Measurements from ENCODE around the gene CLEC16A.
"Not testable (repeated sequence)": the region's sequence is repeated elsewhere in the genome, so short reads cannot be mapped to it uniquely, and the experiment has no call there.

The CLEC16A gene

DNA sequence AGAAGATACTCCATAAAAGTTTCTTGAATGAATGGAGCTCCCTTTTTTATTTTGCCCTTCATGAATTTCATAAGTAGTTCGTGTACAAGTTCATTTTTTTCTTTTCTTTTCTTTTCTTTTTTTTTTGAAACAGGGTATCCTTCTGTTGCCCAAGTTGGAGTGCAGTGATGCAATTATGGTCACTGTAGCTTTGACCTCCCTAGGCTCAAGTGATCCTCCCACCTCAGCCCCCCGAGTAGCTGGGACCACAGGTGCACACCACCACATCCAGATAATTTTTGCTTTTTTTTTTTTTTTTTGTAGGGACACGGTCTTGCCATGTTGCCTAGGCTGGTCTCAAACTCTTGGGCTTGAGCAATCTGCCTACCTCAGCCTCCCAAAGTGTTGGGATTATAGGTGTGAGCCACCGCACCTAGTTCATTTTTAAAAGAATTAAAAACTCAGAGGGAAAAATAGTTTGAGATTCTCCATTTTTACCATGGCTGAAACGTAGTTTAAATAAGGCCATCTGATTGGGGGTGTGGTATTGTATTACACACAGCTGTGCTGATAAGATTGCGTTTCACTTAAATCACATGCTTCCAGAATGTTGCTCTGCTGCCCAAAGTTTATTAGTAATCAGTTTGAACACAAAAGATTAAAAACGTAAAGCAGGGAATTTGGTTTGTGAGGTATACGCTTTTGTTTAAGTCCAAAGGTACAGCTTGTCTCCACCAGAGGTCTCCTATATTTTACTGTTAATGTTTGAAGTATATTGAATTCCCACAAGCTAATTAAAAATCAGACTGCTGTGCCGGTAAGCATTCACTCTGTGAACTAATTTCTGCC is 157.5 kb downstream of the CLEC16A start:
- no peak for DNase-seq

DNA sequence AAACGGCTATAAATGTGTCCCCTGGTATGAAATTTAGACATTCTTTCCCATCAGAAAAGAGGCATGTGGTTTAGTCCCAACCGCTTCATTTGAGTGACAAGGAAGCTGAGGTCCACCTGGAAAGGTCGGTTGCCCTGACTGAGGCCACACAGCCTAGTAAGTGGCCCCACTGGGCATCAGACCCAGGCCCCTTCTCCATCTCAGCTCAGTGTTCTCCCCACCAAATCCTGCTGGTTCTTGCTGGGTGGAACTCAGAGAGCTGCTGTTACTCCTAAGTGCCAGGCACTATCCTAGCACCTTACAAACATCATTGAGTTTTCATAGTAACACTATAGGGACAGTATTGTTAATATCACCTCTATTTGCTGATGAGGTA is 158.1 kb downstream of the CLEC16A start:
- no peak for DNase-seq

DNA sequence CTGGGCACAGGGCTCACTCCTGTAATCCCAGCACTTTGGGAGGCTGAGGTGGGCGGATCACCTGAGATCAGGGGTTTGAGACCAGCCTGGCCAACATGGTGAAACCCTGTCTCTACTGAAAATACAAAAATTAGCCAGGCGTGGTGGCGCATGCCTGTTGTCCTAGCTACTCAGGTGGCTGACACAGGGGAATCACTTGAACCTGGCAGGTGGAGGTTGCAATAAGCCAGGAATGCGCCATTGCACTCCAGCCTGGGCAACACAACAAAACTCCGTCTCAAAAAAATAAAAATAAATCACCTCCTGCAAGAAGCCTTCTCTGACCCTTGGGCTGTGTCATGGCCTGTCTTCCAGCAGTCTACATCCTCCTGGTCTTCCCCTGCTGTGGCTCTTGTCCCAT is 158.9 kb downstream of the CLEC16A start:
- DNase-seq, result not testable (repeated sequence)

DNA sequence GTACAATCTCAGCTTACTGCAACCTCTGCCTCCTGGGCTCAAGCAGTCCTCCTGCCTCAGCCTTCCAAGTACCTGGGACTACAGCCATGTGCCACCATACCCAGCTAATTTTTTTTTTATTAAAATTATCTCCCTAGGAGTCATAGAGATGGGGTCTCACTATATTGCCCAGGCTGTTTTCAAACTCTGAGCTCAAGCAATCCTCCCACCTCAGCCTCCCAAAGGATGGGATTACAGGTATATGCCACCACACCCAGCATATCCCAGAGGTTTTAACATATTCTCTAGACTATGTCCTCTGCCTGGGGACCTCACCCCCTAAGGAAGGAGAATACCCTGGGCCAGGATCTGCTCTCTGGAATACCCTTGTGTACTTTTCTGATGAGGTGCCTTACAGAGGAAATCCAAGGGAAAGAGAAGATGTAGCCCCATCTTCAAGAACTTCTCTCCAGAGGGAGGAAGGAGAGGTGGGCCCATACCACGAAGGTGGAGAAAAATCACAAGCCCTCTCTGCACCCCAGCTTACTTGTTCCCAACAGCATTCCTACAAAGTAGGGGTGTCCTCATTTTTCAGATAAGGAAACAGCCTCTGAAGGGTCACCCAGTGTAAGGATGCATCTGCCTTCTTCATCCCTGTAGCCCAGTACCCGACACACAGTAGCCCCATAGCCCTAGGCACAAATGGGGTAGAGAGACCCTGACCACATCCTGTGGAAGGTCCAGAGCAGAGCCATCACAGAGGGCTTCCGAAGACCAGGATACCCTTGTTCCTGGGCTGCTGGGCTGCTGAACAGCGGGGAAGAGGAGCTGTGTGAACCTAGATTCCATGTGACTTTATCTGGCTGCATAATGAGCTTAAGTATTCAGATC is 160.0 kb downstream of the CLEC16A start:
- no peak for DNase-seq

DNA sequence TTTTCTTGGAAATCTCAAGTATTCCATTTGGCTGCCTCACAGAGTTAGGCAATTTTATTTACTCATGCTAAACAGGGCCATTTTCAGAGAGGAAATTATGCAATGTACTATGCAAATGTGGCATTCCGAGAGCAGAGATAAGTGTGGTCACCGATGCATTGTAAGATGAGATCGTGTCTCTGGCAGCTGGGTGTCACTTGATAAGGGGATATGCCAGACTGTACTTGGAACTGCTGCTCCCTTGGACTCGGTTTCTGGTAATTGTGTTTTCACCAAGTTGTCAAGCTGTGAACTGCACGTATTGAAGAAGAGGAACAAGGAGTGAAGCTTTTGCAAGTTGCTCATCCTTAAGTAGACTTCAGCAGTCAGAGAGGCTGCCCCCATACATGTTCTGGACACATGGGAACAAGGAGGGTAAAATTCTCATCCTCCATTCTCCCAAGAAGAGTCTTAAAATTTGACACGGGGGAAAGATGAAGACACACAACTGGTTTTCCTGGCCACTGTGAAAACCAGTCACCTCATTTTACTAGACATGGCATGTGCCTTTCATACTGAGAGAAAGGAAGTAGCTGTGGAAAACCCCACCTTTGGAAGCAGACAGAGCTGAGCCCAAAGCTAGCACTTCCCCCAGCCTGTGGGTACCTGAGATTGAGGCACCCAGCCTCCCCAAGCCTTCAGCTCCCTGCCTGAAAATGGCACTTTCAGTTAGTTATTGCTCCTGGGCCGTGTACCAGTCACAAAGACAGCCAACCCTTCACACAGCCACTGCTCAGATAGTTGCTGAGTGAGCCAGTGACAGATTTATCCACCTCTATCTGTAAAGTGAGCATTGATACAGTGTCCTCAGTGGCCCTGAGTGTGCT is 160.9 kb downstream of the CLEC16A start:
- DNase-seq, result no peak

DNA sequence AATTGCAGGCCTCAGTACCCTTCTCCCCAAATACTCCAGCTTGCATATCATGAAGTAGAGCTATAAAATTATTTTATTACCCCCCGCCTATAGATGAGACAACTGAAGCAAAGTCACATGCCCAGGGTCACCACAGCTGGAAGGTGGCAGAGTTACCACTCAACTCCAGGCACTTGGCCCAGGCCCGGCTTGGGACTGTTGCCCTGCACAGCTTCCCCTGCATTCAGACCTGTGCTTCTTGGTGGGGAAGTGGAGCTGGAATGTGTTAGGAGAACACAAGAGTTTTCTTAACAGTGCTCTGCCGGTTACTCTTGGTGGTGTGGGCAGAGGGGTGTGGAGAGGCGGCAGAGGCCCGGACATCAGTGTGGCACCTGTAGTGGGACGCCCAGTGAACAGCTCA is 162.4 kb downstream of the CLEC16A start:
- DNase-seq, result no peak

DNA sequence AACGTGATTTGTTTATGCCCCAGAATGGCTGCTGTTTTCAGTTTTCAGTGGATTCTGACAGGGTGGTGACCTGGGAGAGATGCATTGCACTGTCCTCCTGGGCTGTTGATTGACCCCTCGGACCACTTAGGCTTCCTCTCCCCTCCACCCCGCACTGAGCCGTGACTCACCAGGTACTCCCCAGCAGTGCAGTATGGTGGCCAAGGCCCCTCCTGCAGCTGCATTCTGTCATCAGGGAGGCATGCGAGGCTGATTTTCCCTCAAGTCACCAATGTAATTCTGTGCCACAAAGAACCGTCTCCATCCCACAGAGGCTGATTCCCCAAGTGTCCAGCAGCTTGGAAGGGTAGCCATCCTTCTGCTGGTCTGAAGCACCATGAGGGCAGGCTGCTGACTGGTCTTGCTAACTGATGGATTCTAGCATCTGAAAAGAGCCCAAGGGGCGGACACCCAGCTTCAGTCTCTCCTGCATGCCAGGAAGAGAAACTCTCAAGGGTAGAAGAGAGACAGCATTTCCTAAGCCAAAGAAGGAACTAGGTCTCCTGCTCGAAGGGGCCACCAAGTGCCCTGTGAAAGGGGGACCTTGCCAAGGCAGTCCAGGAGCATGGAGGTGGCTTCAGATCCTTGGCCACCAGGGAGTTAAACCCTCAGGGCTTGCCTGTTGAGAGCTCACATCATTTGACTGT is 163.6 kb downstream of the CLEC16A start:
- DNase-seq, result no peak

DNA sequence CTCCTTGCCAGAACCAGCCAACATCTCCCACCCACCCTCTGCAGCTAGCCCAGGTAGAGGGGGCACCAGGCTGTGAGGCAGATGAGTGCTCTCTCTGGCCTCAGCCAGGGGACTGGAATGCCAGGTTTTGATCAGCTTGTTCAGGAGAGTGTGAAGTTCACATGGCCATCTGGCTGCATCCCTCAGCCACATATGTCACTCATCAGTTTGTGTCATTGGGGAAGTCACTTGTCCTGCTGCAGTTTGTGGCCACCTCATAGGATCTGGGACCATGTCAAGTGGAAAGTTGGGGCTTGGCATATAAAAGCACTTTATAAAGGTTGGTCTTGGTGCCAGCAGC is 164.1 kb downstream of the CLEC16A start:
- peak in 1 of 14 donors; percentile 21 for DNase-seq

DNA sequence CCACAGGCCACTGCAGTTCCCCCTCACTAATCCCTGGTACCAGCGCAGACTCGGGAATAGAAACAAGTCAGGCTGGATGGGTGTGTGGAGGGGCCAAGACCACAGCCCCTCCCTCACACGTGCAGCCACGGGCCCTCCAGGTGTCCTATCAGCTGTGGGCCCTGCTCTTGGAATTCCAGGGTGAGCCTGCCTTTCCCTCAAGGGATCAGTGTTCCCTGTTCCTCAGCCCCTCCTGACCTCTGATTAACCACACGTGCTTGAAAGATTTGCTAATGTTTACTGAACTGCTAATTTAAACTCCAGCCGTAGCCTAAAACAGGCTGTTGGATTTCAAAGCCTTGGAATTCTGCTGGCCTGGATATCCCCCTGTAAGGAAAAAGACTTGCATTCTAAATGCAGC is 165.2 kb downstream of the CLEC16A start:
- DNase-seq, result no peak

DNA sequence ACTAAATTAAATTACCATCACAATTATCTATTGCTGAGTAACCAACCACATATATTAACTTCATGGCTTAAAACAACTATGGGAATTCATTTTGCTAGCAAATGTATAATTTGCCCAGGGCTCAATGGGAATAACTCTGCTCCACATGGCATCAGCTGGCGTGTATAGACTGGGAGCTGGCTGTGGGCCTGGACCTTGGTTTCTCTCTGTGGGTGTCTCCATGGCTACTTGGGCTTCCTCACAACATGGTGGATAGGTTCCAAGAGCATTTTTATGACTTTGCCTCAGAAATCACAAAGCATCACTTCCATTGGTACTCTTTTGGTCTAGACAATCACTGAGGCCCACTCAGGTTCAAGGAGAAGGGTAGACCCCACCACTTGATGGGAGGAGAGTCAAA is 166.8 kb downstream of the CLEC16A start:
- no peak for DNase-seq

DNA sequence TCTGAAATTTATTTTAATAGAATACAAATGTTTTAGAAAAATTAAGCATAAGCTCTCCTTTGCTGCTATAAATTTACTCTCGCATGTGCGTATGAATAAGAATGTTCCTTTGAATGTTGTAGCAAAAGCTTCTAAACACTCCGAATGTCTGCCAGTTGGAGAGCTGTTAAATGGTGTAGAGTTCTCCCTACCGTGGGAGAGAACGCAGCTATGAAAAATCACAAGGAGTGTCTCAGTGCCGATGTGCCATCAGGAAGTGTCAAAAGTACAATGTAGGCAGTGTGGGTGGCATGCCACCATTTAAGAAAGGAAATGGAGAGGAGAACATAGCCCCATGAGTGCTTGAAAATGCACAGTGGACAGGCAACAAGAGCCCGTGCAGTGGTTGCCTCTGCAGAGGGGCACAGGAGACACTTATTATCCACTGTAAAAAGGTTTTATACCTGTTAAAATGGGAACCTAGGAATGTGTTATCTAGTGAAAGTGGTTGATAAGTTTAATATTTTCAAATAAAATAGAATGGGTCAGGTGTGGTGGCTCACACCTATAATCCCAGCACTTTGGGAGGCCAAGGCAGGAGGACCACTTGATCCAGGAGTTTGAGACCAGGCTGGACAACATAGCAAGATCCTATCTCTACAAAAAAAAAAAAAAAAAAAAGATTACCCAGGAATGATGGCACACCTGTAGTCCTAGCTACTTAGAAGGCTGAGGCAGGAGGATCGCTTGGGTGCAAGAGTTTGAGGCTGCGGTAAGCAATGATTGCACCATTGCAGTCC is 167.7 kb downstream of the CLEC16A start:
- DNase-seq, result no peak

DNA sequence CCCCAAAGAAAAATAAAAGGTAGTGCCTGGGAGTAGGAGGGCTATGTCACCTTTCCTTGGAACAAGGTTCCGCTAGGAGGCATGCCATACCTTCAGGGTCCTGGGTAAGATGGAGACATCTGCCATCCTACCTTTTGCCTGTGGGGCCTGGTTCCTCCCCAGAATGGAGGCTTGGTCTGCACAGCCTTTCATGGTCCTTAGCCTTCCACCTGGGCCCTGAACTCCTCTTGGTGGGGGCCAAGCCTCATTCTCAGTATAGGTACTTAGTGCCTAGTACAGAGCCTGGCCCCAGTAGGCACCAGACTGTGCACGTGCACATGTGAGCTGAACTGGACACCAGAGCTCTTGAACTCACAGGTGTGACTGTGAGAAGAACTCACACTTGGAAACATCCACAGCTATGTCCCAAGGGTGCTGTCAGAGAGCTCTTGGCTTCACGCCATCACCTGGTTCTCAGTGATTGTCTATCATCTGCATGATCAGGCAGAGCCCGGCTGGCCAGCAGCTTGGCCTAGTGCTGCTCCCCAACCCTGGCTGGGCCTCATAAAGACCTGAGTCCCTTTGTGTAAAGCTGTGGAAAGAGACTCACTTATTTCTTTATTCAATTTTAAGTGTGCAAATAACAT is 168.5 kb downstream of the CLEC16A start:
- DNase-seq, result no peak

DNA sequence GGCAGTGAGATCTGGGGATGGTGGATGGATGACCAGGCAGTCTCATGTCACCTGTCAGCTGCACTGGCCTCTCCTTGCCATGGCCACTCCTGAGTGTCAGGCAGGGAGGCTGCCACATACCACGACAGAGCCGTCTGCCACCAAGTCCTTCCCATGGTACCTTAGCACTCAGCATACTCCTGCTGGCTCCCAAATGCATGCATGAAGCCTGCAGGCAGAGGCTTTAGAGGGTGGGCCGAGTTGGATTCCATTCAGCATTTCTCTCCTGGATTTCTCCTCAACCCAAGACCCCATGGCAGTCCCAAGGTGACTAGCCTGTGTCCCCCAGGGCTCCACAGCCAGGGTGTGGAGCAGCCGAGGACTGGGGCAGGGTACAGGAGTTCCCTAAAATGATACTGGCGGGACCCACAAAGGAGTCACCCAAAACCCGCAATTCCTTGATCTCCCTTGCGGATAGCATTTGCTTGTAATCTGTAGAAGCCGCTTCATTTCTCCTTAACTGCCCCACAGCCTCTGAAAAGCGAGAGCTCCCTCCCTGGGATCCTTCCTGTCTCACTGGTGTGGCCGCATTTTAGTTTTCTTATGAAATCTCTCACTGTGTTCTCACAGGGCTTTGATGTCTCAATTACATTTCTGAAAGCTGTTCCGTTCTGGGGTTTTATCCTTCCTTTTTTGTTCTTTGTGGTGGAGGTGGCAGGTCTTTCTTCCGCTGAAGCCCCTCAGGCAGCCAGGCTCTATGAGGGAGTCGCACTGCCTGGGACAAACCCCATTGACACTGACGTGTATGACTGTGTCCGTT is 170.2 kb downstream of the CLEC16A start:
- no peak for DNase-seq

DNA sequence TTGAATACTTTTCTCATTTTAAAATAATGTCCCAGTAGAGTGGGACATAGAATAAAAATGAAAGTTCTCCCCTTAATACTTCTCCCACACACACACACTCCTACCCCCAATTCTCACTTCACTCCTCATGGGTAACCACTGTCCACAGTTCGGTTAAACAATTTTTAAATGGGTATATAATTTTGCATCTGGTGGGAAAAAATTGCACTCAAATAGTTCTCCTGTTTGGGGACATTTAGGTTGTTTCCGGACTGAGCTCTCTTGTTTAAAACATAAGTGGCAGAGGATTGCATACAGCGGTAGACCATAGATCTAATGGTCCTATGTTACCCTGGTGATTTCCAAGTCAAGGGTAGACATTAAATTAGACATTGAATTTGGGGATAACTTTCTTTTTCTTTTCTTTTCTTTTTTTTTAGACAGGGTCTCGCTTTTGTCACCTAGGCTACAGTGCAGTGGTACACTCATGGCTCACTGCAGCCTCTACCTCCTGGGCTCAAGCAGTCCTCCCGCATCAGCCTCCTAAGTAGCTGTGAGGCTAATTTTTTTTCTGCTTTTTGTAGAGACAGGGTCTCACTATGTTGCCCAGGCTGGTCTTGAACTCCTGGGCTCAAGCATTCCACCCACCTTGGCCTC is 173.3 kb downstream of the CLEC16A start:
- no peak for DNase-seq

DNA sequence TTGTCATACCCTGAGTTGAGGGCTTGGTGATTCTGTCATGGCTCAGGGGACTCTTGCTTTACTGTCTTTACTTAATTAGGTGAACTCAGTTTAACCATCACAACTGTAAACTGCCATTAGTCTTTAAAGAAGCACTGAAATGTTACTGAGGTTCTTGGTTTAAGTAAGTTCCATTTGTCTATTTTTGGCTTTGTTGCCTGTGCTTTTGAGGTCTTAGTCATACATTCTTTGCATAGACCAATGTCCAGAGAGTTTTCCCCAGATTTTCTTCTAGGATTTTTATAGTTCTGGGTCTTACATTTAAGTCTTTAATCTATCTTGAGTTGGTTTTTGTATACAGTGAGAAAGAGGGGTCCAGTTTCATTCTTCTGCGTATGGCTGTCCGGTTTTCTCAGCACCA is 174.1 kb downstream of the CLEC16A start:
- DNase-seq, result no peak

DNA sequence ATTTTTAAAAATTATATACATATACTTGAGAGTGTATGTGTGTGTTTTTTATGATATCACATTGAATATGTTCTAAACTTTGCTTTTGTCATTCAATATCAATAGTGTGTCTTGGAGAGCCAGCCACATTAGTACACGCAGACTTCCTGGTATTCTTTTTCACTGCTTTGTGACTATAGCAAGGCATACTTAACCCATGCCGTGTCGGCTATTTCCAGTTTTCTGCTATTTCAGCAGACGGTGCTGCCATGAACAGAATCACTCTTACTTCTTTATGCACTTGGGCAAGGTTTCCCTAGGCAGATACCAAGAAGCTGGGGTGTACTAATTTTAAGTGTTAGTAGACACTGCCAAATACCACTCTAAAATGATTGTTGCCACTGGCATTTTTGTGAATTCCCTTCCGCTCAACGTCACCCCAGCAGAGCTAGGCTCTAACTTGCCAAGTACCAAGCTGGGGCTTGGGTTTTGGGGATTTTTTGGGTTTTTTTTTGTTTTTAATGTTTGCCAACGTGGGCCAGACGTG is 176.8 kb downstream of the CLEC16A start:
- DNase-seq, result no peak

DNA sequence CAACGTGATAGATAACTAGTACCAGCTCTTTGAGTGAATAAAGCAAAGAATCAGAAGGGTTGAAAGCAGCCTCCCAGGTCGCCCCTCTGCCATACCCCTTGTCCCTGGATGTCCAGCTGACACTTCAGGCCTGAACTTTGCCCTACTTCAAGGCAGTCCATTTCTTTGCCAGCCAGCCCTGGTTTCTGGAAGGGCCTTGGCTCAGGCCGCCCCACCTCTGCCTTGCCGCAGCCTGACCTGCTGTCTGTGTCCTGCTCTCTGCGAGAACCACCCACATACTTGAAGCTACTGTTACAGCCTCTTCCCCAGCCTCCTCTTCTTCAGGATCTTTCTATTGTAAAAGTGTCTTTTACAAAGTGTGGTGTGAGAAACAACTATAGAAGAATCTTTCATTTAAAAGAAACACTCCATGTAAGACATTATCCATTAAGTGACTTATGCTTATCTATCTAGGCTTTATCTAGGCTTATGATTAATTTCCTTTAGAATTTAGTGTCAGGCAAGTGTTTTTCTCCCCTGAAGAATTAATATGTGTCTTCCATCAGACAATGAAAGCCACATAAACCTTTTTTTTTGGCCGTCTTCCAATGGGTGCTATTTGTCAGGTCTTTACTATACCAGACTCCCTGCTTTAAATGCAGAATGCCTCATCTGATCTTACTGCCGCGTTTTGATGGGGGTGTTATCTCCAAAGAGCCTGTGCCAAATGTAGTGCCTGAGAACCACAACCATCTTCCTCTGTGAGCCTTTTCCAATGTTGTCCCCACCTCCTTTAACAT is 177.7 kb downstream of the CLEC16A start:
- no peak for DNase-seq

DNA sequence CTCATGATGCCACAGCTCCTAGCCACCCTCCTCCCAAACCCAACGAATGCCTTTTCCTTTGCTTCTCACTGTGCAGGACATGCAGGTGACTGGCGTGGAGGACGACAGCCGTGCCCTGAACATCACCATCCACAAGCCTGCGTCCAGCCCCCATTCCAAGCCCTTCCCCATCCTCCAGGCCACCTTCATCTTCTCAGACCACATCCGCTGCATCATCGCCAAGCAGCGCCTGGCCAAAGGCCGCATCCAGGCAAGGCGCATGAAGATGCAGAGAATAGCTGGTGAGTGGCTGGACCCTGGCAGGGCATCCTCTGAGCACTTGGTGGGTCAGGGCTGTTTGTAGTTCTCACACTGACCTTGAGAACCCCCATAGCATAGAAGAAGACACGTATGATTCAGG is 179.3 kb downstream of the CLEC16A start:
- no peak for DNase-seq

DNA sequence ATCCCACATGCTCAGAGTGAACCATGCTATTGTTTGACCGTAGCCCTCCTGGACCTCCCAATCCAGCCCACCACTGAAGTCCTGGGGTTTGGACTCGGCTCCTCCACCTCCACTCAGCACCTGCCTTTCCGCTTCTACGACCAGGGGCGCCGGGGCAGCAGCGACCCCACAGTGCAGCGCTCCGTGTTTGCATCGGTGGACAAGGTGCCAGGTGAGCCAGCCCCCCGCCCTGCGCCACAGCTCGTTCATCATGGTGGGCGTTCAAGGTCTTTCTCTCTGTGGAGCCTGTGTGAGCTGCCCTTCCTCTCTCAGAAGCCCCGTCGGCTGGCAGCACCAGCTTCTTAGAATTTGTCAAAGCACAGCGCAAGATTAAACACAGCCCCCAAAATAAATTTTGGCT is 181.6 kb downstream of the CLEC16A start:
- DNase-seq, result no peak
